GM21515 (cell line): ENCODE measurements around the gene CDRT4.

Experiments
- ATAC-seq: cut with Tn5 transposase; IDR thresholded peaks from one replicate; pipeline ENCODE4 v1.9.1; 2021; ENCODE audit not compliant: unreplicated experiment

CDRT4 gene

DNA sequence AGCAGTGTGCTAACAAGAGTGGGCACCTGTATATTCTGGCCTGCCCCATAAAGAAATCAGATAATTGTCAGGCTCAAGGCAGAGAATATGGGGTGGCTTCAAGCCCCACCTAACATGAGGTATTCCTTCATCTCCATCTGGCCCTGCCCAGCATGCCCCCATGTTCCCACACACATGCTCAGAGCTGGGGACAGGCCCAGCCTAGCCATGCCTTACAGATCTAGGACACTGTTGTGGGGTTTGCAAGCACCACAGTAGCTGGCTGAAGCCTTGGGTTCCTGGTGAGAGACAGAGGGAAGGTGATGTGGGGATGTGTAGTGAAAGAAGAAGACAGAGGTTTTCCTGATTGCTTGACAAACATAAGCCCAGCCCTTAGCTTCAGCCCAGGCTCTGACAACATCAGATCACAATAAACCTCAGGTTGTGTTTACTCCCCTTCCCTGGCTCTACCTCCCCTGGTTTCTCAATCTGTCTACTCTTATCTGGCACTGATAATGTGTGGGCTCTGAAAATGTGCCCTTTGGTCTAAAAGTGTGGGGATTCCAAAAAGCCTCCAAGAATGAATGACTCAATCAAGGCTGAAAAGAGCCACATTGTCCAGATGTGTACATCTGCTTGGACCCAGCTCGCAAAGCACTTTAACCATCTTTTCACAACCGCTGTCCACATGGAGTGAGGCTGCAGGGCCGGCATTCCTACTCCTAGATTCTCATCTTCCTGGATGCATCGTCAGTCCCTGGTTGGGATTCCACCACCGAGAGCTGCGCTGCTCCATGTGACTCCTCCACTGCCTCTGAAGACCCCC, 34.4 kb downstream of the CDRT4 start:
- ATAC-seq, result no peak

DNA sequence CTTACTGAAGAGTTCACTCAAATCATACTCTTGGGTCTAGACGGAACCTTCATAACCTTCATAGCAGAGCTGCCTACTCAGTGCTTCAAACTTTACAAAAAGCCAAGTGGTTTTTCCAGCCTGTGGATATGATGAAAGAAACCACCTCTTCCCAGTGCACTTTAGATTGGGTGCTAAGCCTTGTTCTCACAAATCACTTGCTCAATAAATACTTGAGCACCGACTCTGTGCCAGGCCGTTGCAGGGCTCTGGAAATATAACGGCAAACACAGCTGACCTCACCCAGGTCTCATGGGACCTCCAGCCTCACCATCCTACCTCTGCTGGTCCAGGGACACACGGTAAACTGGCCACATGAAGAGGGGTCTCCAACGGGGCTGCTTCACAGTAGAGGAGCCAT, 35.7 kb downstream of the CDRT4 start:
- no peak for ATAC-seq

GRCh38 chr17:15431196-15431595, 36.2 kb downstream of the CDRT4 start:
- no peak for ATAC-seq

DNA sequence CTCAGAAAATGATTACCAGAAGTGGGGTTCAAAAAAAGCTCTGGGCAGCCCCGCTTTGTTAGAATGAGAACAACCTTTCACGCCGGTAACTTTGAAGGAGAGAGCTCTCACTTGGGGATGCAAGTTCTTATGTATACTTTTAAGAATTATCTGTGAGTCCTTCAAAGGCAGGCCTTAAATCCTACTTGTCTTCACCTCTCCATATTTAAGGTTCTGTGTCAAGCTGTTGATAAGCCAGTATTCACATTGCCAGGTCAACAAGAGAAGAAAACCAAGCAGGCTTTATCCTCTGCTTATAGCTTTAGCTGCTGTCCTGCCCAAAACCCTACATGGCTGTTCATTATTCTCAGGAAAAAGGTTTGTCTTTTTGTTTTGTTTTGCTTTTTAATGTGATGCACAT, 42.9 kb downstream of the CDRT4 start:
- ATAC-seq, result no peak

DNA sequence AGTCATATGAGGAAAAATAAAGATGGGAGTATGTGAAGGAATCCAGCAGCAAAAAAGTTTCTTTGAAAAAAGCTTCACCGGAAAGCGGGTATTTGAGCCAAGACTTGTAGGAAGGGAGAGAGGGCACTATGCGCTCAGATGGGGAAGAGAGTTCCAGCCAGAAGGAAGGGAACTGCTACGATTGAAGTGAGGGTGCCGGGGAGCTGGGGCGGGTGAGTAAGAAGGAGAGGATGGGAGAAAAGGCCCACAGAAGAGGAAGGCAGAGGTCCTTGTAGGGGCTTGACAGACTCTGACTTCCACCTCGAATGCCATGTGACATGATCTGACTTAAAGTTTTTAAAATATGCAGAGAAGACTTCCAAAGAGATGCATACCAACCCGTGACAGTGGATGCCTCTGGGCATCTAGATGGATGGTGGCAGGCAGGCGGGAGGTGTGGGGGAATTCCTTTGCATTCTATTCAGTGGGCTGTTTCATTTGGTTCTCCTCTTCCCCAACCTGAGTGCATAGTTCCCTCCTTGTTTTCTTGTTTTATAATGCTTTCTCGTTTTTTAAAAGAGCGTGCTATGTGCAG, 44.9 kb downstream of the CDRT4 start:
- no peak for ATAC-seq

DNA sequence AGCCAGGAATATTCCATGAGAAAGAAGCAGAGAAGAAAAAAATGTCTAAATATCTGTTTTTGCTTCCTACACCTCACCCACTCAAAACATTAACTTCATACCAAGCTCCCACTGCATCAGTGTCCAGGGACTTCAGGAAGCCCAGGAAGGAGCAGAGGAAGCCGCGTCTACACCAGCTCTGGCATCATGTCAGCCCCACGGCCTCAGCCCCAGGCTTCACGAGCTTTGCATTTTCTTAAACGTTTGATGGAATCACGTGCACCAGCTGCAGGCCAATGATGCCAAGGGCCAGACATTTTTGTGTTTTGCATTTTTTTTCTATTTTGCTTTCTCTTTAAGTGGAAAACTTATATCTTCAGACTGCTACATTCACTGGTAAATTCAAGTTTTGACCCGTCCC, 48.6 kb downstream of the CDRT4 start:
- no peak for ATAC-seq

- no peak for ATAC-seq
Observed at GRCh38 chr17:15414532-15415306, 52.7 kb downstream of the CDRT4 start.

DNA sequence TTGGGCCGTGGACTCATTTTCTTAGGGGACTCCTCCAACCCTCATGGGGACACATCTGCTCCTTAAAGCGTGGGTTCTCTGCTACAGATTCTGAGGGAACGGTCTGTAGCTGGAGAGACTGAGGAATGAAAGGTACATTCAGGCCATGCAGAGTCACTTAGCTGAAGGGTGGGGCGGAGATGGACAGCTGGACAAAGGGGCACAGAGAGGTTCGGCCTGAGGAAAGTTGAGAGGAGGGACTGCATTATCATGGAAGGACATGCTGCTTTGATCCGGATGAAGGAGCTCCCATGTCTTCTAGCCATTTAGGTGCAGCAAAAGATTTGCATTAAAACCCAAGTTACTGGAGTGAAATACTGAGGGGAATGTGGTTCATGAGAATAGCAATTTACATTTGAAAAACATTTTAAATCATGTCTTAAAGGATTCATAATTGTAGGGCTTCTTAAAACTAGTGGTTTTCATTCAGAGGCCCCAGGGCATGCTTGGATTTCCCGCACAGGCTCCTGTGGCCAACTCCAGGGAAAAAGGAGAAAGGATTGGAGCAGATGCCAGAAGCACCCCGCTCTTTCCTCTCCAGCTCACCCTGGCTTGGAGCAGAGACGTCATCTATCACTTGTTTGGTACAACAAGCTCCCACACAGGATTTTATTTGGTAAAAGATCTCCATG, 54.2 kb downstream of the CDRT4 start:
- no peak for ATAC-seq

- ATAC-seq, result no peak
Observed at GRCh38 chr17:15412606-15413005, 54.8 kb downstream of the CDRT4 start.

DNA sequence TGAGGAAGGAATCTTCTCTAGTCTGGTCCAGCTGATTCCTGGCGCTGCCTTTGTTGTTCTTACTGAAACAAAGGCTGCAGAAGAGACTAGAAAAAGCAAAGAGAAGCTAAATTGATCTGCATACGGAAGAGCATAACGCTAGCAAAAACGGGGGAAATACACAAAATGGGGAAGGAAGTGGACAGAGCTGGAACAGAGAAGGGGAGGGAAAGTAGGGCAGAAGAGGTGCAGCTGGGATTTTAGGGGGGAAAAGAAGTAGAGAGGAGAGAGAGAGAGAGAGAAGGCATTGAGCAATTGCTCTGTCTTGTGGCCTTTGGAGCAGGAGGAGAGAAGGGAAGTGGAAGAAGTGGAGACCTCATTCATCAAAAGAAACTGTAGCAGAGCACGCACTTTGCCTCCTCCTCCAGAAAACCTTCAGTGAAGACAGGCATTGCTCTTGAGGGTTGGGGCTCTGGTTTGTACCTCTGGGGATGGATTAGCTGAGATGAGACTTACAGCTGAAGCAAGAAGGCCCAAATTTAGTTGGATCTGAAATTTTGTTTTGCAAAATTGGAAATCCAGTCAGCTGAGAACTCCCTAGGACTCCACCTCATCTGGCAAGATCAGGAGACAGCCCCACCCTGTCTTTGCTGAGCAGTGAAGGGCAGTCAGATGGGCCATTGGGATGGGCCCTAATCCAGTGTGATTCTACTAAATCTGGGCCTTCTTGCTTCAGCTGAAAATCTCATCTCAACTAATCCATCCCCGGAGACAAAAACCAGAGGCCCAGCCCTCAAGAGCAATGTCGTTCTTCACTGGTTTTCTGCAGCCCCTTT, 55.8 kb downstream of the CDRT4 start:
- ATAC-seq, result no peak

DNA sequence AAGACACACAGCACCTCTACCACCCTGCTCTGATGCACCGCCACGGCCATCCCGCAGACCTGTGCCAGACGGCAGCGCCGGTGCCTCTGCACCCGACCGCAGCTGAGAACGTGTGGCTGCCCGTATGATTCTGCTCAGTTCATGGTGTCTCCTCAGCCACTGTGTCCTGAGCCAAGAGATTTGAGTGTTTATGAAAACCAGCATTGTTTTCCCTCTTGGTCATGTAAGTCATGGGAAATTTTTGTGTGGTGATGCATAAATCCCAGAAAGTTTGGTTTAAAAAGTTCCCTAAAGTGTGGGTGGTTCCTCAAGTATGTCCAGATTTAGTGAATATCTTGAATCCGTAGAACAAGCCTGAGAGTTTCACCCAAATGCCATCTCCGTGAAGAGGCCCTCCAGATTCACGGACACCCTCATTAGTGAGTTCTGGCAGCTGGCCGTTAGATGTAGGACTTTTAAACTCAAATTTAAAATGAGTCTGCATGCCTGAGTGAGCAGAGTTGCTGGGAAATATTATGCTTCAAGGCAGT, 57.6 kb downstream of the CDRT4 start:
- no peak for ATAC-seq

DNA sequence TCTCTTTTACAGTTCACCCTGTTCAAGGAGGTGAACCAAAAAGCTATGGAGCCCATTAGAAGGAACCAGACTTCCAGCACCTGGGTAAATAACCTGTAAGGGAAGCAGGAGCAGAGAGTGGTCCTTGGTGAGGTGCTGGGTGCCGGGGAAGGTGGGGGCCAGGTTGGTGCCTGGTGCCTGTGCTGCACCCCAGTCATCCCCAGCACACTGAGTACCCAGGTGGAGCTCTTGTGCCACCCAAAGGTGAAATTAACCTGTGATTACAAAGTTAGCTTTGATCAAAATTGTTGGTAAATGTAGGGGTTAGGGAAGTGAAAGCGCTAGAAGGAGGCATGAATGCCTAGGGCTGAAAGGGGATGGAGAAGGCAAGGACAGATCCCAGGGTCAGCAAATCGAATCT, 58.6 kb downstream of the CDRT4 start:
- ATAC-seq, result no peak

DNA sequence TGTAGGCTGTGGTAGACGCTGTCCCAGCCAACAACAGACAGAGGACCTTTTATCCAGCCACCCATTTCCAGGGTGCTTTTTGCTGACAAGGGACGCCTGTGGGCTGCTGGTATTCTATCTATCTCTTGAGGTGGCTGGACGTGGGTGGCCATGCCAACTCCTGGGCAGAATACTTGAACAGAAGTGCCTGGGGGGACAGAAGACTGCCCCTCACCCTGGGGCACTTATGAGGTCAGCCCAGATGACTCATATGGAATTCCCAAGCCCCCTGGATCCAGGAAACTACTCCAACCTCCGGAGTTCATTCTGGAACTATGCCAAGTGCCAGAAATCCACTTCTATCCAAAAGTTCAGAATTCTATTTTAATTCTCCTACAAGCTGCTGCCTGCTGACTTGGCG, 61.3 kb downstream of the CDRT4 start:
- no peak for ATAC-seq

DNA sequence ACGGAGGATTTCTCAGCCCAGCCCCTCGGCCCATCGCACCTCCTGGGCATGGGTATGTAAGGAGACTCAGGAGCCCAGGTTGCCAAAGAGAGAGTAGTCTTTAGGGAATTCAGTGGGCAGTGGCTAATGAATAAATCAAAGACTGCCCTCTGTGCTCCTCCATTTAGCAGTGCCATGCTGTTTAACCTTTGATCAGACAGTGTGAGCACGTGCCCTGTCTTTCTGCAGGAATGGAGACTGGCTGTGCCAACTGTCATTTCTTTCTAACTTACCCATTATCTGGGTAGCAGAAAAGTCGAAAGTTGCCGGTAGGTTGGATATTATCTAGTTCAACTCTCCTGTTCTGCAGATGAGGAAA, 62.4 kb downstream of the CDRT4 start:
- no peak for ATAC-seq

- no peak for ATAC-seq
Observed at GRCh38 chr17:15404106-15405057, 63.0 kb downstream of the CDRT4 start.

DNA sequence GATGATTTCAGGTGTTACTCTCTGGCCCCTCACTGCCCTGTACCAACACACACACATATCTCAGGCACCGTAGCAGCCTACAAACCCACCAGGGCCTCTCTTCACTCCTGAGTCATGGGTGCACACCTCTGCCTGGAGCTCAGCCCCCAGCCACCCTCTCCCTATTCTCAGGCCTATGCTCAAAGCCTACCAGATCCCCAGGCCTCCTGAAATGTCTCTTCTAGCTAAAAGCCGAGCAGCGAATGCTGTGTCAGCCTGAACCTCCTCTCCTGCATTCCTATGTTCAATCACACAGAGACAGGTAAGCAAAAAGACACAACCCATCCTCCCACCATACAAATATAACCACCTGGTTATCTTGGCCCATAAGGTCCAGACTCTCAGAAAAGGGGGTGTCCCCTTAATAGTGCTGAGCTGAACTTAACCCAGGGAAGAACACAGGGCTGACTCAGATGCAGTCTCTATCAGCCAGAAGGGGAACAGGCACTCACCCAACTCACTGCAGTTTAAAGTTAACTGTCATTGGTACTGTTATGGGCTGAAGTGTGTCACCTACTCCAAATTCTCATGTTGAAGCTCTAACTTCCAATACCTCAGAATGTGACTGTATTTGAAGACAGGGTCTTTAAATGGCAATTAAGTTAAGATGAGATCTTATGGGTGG, 64.0 kb downstream of the CDRT4 start:
- ATAC-seq, result no peak

DNA sequence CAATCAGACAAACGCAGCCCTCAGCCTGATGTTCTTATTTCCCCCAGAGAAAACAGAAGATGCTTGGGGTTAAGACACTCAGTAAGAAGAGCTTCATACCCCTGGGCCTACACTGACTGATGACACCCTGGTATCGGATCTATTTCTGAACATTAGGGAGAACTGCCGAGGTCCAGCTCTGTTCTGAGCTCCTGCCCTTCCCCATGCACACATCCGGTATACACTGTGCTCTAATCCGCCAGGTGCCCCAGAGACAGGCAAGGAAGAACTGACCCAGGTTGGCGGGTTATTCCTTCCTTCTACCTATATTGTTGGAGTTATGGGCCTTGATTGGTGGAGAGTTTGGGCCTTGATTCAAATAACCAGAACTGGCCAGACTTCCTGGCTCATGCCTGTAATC, 68.0 kb downstream of the CDRT4 start:
- no peak for ATAC-seq

- ATAC-seq, result no peak
Observed at GRCh38 chr17:15398736-15399331, 68.6 kb downstream of the CDRT4 start.

- no peak for ATAC-seq
Observed at GRCh38 chr17:15398291-15398690, 69.1 kb downstream of the CDRT4 start.
